Endothelial cell of umbilical vein (primary cell): ENCODE measurements around the gene SMNDC1. TPM values are rescaled to one million over a fixed set of nuclear protein-coding genes. Genes with fewer than 3 reads are reported as not detected.

ENCODE experiments used
- BruUV-seq: library from RNA; stranded (reverse); fragments of 400-500 nt; replicated peaks from 2 replicates; lab custom pipeline; 2021; lab: Mats Ljungman, UMichigan
- CTCF ChIA-PET: fragments of 300-600, 350-600 bp; sonication (Branson Sonifier 250); formaldehyde crosslinking; loops from one replicate; lab custom pipeline; 2021; ENCODE audit warnings: antibody characterized with exemption, inconsistent platforms; lab: Charles Lee
- POLR2A ChIA-PET: fragments of 300-600, 350-600 bp; sonication (Branson Sonifier 250); formaldehyde crosslinking; loops from one replicate; lab custom pipeline; 2021; ENCODE audit warnings: antibody characterized with exemption, inconsistent platforms; lab: Charles Lee
- DNase-seq: peaks from one replicate; pipeline ENCODE4 v3.0.0-alpha.2; 2011; ENCODE audit warnings: low read depth, low spot score
- FAIRE-seq: peaks from 2 replicates; lab custom pipeline; 2011; peaks lifted over from hg19 to GRCh38; lab: Jason Lieb, UNC
- H2AFZ ChIP-seq: 2 replicates; pipeline ENCODE4 v1.6.0; 2012; ENCODE audit warnings: low read depth, low read length, control low read depth, inconsistent platforms
- H3K27ac ChIP-seq: 2 replicates; pipeline ENCODE4 v1.5.1; 2011; ENCODE audit warnings: low read depth, mild to moderate bottlenecking, control low read depth, low read length, moderate library complexity; ENCODE audit not compliant: insufficient read depth
- H3K27me3 ChIP-seq, 2 experiments: 2 replicates each; pipeline versions ENCODE4 v1.6.0 to v1.6.1; 2011; ENCODE audit warnings: low read length in 2 of 2, mixed read lengths in 1 of 2; ENCODE audit not compliant: control insufficient read depth in 2 of 2, insufficient read depth in 2 of 2
- H3K36me3 ChIP-seq, 2 experiments: 2 replicates in 1 of 2; 3 replicates in 1 of 2; pipeline ENCODE4 v1.5.1; 2011; ENCODE audit warnings: low read length in 2 of 2, mild to moderate bottlenecking in 1 of 2, moderate library complexity in 1 of 2; ENCODE audit not compliant: control insufficient read depth in 2 of 2, insufficient read depth in 2 of 2; ENCODE audit errors: extremely low read depth in 1 of 2
- H3K4me1 ChIP-seq: 3 replicates; pipeline ENCODE4 v1.5.1; 2011; ENCODE audit warnings: mild to moderate bottlenecking, low read length; ENCODE audit not compliant: control insufficient read depth, insufficient read depth; ENCODE audit errors: extremely low read depth
- H3K4me2 ChIP-seq: 2 replicates; pipeline ENCODE4 v1.6.1; 2011; ENCODE audit warnings: low read length, control low read depth, mixed read lengths; ENCODE audit not compliant: insufficient read depth
- H3K4me3 ChIP-seq, 3 experiments: fragments of 200-600 bp in 1 of 3; sonication (generic), shearing (Covaris generic) in 1 of 3; replicated peaks in 1 of 3; 2 replicates each; pipeline ENCODE4 v1.5.1; 2011 to 2016; ENCODE audit warnings: control low read depth in 3 of 3, low read length in 3 of 3, mild to moderate bottlenecking in 2 of 3, inconsistent platforms in 1 of 3, low read depth in 1 of 3, moderate library complexity in 1 of 3; ENCODE audit not compliant: insufficient read depth in 1 of 3
- H3K79me2 ChIP-seq: 2 replicates; pipeline ENCODE4 v1.6.0; 2012; ENCODE audit warnings: low read length, inconsistent platforms; ENCODE audit not compliant: control insufficient read depth, insufficient read depth
- H3K9ac ChIP-seq: replicated peaks from 2 replicates; pipeline ENCODE3; 2011; ENCODE audit warnings: low read length, control low read depth; ENCODE audit not compliant: insufficient read depth; ENCODE audit errors: extremely low read depth
- H3K9me1 ChIP-seq: replicated peaks from 3 replicates; pipeline ENCODE4 v1.6.0; 2011; ENCODE audit warnings: mild to moderate bottlenecking, low read length; ENCODE audit not compliant: control insufficient read depth, insufficient read depth; ENCODE audit errors: extremely low read depth
- H3K9me3 ChIP-seq: replicated peaks from 2 replicates; pipeline ENCODE4 v1.5.1; 2012; ENCODE audit warnings: low read length, inconsistent platforms; ENCODE audit not compliant: control insufficient read depth, insufficient read depth
- H4K20me1 ChIP-seq: replicated peaks from 2 replicates; pipeline ENCODE3; 2011; ENCODE audit warnings: mild to moderate bottlenecking, low read length; ENCODE audit not compliant: control insufficient read depth, insufficient read depth; ENCODE audit errors: extremely low read depth
- CTCF ChIP-seq, 2 donors: IDR thresholded peaks; 1 replicate in 1 of 2; 2 replicates in 1 of 2; pipeline ENCODE4 v1.5.1; 2011; ENCODE audit warnings: low read length in 2 of 2, mild to moderate bottlenecking in 2 of 2, moderate library complexity in 2 of 2, control low read depth in 1 of 2, inconsistent platforms in 1 of 2, low read depth in 1 of 2; ENCODE audit not compliant: insufficient read depth in 1 of 2; ENCODE audit errors: extremely low read depth in 1 of 2
- EZH2 ChIP-seq: IDR thresholded peaks from 2 replicates; pipeline ENCODE4 v1.6.1; 2012; ENCODE audit warnings: borderline replicate concordance, low read depth, mild to moderate bottlenecking, moderate library complexity, low read length, inconsistent platforms; ENCODE audit not compliant: severe bottlenecking
- FOS ChIP-seq: IDR thresholded peaks from 2 replicates; pipeline ENCODE4 v1.6.1; 2011; ENCODE audit warnings: mild to moderate bottlenecking, low read length, moderate library complexity, borderline replicate concordance; ENCODE audit not compliant: insufficient read depth
- GATA2 ChIP-seq: IDR thresholded peaks from 2 replicates; pipeline ENCODE4 v1.7.0; 2011; ENCODE audit warnings: low read depth, mild to moderate bottlenecking, moderate library complexity, mixed read lengths, low read length; ENCODE audit not compliant: insufficient read length, insufficient read depth
- JUN ChIP-seq: IDR thresholded peaks from 2 replicates; pipeline ENCODE4 v1.6.1; 2011; ENCODE audit warnings: borderline replicate concordance, low read depth; ENCODE audit not compliant: insufficient read length, insufficient read depth
- MAX ChIP-seq: IDR thresholded peaks from 2 replicates; pipeline ENCODE4 v1.6.1; 2011; ENCODE audit not compliant: insufficient read depth, insufficient read length
- MYC ChIP-seq: IDR thresholded peaks from one replicate; pipeline ENCODE4 v1.6.1; 2011; ENCODE audit warnings: mild to moderate bottlenecking, low read depth, low read length
- POLR2A ChIP-seq: IDR thresholded peaks from 2 replicates; pipeline ENCODE4 v1.6.1; 2012; ENCODE audit warnings: low read depth, mild to moderate bottlenecking, control low read depth, low read length
- POLR2AphosphoS5 ChIP-seq: IDR thresholded peaks from 2 replicates; pipeline ENCODE4 v1.6.1; 2012; ENCODE audit warnings: low read depth, mild to moderate bottlenecking, control low read depth, low read length, moderate library complexity; ENCODE audit not compliant: insufficient read depth
- dilution Hi-C: fragments of 300-500 bp; cut with MboI; formaldehyde crosslinking; loops from one replicate; pipeline ENCODE4 v1.15.0; 2019; ENCODE audit warnings: low sequenced_read_pairs; ENCODE audit not compliant: extremely low pct_ligation_motif_present
- intact Hi-C: fragments of 100-400 bp; cut with micrococcal nuclease; formaldehyde crosslinking; loops from one replicate; pipeline ENCODE4 v1.10.0; 2022
- polyA plus RNA-seq, 4 experiments: library from polyadenylated mRNA; depleted of rRNA in 3 of 4; stranded (reverse) in 3 of 4; unstranded in 1 of 4; fragments of >200 nt; gene quantifications; 2 replicates each; pipeline versions ENCODE4 v1.2.1 to v1.2.3, GENCODE V29; 2011 to 2012; ENCODE audit warnings: missing spikeins in 1 of 4
- total RNA-seq: library from RNA; stranded (reverse); gene quantifications from 2 replicates; pipeline ENCODE4 v1.2.3, GENCODE V29; 2021

The SMNDC1 gene
- total and polyA plus RNA-seq, 2 donors (not counting 3 experiments of a cell fraction or from before 2014, with no cell fraction given), result 7.1 to 39.3 TPM

- TF ChIP-seq JUN, result no peak
- no peak for TF ChIP-seq FOS
- no peak for TF ChIP-seq MYC
- no peak for TF ChIP-seq GATA2
- TF ChIP-seq POLR2AphosphoS5, result no peak
- no peak for TF ChIP-seq CTCF (IDR thresholded peaks at IDR 0.05; ENCODE audit: extremely low read depth in 1 of 2, insufficient read depth in 1 of 2, low read depth in 1 of 2, low read length in 2 of 2)
- no peak for TF ChIP-seq POLR2A
- TF ChIP-seq EZH2, result no peak
- TF ChIP-seq MAX, result no peak
- FAIRE-seq, result no peak
- dilution Hi-C loops, result loop anchor here (25.0 kb wide), 2 partner anchors 139 to 389 kb away; no protein-coding TSS in a partner anchor
- DNase-seq, result no peak
- Histone ChIP-seq H3K4me3 (no peak overlapping the region), H3K27ac (no peak overlapping the region), H3K79me2 (no peaks in the 10 kb centered on the region), H4K20me1 (no peaks in the 10 kb centered on the region), H3K4me1 (peaks cover 5% of the 10 kb centered on the region), H3K4me2 (no peak overlapping the region), H3K9me1 (no peaks in the 10 kb centered on the region), H3K27me3 (peaks cover 0 to 2% of the 10 kb centered on the region in 2 experiments), H2AFZ (no peak overlapping the region), H3K9ac (no peak overlapping the region), H3K36me3 (no peaks in the 10 kb centered on the region), H3K9me3 (no peaks in the 10 kb centered on the region)
- ChIA-PET CTCF (no interaction called here), POLR2A (no interaction called here)
- intact Hi-C loops, result no loop called here
- no TSS peak for BruUV-seq
Measured at GRCh38 chr10:110276603-110277002, 28.1 kb downstream of the SMNDC1 start.
